ENCODE data around the gene GGNBP2. TPM values are rescaled to one million over a fixed set of nuclear protein-coding genes. Genes with fewer than 3 reads are reported as not detected.
A peak's percentile ranks its signal among the peaks of the same experiment; 100 is the strongest.

GGNBP2 gene
- polyA plus RNA-seq, 1 of the 3 experiments (the other 2 are of a cell fraction) = 79.3 TPM

DNA sequence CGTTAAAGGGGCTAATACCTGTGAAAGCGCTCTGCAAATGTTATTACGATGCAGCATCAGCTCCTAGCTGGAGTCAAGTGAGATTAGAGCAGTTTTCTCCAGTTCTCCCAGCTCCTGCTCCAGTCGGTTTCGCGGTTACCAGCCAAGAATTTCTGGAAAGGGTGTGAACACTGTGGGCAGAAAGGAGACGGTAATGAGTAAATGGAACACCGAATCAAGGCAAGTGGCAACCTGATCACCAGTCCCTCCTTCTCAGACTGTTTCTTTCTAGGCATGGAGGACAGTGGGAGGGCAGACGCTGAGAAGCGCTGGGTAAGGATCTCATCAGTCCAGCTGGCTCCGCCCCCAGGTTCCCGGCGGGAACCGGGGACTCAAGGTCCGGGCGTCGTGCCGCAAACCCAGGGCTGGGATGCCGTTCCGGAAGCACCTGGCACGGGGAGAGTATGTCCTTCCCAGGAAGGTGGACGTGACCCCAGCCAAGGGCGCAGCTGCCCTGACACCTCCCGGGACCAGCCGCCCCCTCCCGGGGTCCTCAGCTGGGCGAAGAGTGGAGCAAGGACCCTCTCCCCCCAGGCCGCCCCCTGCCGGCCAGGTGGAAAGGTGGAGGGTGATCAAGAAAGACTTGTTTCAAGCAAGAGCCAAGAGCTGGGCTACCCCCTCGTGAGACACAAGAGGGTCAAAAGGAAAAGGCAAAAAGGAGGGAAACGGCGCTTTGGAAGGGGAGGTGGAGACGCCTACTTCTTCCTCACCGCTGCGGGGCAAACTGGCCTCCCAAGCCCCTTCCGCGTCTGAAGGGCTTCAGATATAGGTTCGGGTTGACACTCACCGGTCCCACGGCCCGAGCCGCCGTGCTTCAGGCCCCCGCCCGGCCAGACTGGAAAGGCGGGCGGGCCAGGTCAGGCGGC lies 10.5 kb upstream of the GGNBP2 start:
- H2AFZ ChIP-seq (ENCODE audit: low read depth) = peak overlapping the region; percentile 97
- DNase-seq = peak; percentile 81
- peak overlapping the region; percentile 87 to 88 for H3K4me3 ChIP-seq (ENCODE audit: low read depth in 2 of 2, low read length in 1 of 2)
- 15% methylated on average over 33 of the region's 48 CpGs for WGBS (ENCODE audit: low lambda C conversion rate)
- ChIA-PET POLR2A (interaction anchor here (0.6 to 3.2 kb wide), 8 partner anchors 10 to 310 kb away, joined by 3 to 37 read pairs (median 4); partner anchors contain the start of gene GGNBP2), CTCF (interaction anchor here (0.6 to 2.8 kb wide), 18 partner anchors 8 to 69 kb away, joined by 3 to 16 read pairs (median 4); partner anchors contain the start of genes GGNBP2, MRM1 and ZNHIT3)
- H3K9me3 ChIP-seq = no peaks in the 10 kb centered on the region
- peaks cover 0 to 8% of the 10 kb centered on the region in 2 experiments; a peak in 2 of 4 replicates for H3K4me1 ChIP-seq (ENCODE audit: control insufficient read depth in 1 of 2, insufficient read depth in 2 of 2, low read depth in 1 of 2, low read length in 1 of 2)
- H3K4me2 ChIP-seq = peak overlapping the region; percentile 100
- H3K9ac ChIP-seq = peak overlapping the region; percentile 96
- H3K36me3 ChIP-seq (replicated peaks in 1 of 2; ENCODE audit: control insufficient read depth in 1 of 2, insufficient read depth in 2 of 2, low read length in 1 of 2) = peaks cover 40 to 45% of the 10 kb centered on the region in 2 experiments
- H4K20me1 ChIP-seq (ENCODE audit: insufficient read depth) = no peaks in the 10 kb centered on the region
- H3K27me3 ChIP-seq (ENCODE audit: insufficient read depth) = no peaks in the 10 kb centered on the region
- H3F3A ChIP-seq (replicated peaks; ENCODE audit: insufficient read depth) = peaks cover 31% of the 10 kb centered on the region
- no peaks in the 10 kb centered on the region for H3K9me2 ChIP-seq
- TF ChIP-seq SIN3A (IDR thresholded peaks at IDR 0.05; ENCODE audit: borderline replicate concordance, low read depth, low read length) (peak; percentile 57; the same call in 1 of the 2 replicates), TAF1 (IDR thresholded peaks at IDR 0.05; ENCODE audit: borderline replicate concordance, low read depth, low read length) (peak; percentile 27; the same call in 1 of the 2 replicates), YY1 (IDR thresholded peaks at IDR 0.05; ENCODE audit: low read depth) (no peak), ELF1 (IDR thresholded peaks at IDR 0.05) (no peak), POLR2AphosphoS5 (IDR thresholded peaks at IDR 0.05; ENCODE audit: low read depth, low read length) (0 out of 2 replicates have a peak, but pooled peaks have one; percentile 19), JUND (IDR thresholded peaks at IDR 0.05) (no peak), FOXM1 (IDR thresholded peaks at IDR 0.05; ENCODE audit: low read depth) (0 out of 2 replicates have a peak, but pooled peaks have one; percentile 11), RAD21 (IDR thresholded peaks at IDR 0.05; ENCODE audit: low read length) (no peak), FOSL2 (IDR thresholded peaks at IDR 0.05; ENCODE audit: borderline replicate concordance, low read depth) (no peak), RXRA (IDR thresholded peaks at IDR 0.05; ENCODE audit: borderline replicate concordance, low read depth) (peak; percentile 8; the same call in 1 of the 2 replicates)
- TF ChIP-seq, protein P1, sequence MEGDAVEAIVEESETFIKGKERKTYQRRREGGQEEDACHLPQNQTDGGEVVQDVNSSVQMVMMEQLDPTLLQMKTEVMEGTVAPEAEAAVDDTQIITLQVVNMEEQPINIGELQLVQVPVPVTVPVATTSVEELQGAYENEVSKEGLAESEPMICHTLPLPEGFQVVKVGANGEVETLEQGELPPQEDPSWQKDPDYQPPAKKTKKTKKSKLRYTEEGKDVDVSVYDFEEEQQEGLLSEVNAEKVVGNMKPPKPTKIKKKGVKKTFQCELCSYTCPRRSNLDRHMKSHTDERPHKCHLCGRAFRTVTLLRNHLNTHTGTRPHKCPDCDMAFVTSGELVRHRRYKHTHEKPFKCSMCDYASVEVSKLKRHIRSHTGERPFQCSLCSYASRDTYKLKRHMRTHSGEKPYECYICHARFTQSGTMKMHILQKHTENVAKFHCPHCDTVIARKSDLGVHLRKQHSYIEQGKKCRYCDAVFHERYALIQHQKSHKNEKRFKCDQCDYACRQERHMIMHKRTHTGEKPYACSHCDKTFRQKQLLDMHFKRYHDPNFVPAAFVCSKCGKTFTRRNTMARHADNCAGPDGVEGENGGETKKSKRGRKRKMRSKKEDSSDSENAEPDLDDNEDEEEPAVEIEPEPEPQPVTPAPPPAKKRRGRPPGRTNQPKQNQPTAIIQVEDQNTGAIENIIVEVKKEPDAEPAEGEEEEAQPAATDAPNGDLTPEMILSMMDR (IDR thresholded peaks at IDR 0.05) = peak; percentile 66
- TF ChIP-seq, protein P2, sequence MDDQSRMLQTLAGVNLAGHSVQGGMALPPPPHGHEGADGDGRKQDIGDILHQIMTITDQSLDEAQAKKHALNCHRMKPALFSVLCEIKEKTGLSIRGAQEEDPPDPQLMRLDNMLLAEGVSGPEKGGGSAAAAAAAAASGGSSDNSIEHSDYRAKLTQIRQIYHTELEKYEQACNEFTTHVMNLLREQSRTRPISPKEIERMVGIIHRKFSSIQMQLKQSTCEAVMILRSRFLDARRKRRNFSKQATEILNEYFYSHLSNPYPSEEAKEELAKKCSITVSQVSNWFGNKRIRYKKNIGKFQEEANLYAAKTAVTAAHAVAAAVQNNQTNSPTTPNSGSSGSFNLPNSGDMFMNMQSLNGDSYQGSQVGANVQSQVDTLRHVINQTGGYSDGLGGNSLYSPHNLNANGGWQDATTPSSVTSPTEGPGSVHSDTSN (IDR thresholded peaks at IDR 0.05) = no peak
- TF ChIP-seq, protein P3, sequence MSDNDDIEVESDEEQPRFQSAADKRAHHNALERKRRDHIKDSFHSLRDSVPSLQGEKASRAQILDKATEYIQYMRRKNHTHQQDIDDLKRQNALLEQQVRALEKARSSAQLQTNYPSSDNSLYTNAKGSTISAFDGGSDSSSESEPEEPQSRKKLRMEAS (IDR thresholded peaks at IDR 0.05; ENCODE audit: low read depth) = peak; percentile 71
- H3K79me2 ChIP-seq (ENCODE audit: insufficient read depth) = peaks cover 32% of the 10 kb centered on the region
- peak overlapping the region; percentile 95 to 96 for H3K27ac ChIP-seq (ENCODE audit: low read depth in 2 of 2, low read length in 1 of 2)
